Natural killer cell (primary cell): ENCODE measurements around the gene CADM2. TPM values are rescaled to one million over a fixed set of nuclear protein-coding genes. Genes with fewer than 3 reads are reported as not detected.

Experiments
- ATAC-seq, 3 donors: fragments of 150-1000 bp in 2 of 3; fragments of 200-7000 bp in 1 of 3; cut with Tn5 transposase; 1 replicate in 1 of 3; 2 replicates in 2 of 3; pipeline ENCODE4 v1.10.0; 2021; ENCODE audit warnings: mild to moderate bottlenecking in 2 of 3, moderate library complexity in 2 of 3
- DNase-seq, 2 donors: peaks; one replicate each; pipeline versions ENCODE4 v3.0.0 to v3.0.0-alpha.2; 2013 to 2021; ENCODE audit warnings: mixed read lengths in 1 of 2
- H3K27ac ChIP-seq: one replicate; pipeline ENCODE4 v1.5.1; 2013; ENCODE audit warnings: mild to moderate bottlenecking, low read length
- H3K27me3 ChIP-seq: one replicate; pipeline ENCODE4 v1.6.1; 2013; ENCODE audit warnings: low read length; ENCODE audit not compliant: control insufficient read depth, insufficient read depth
- H3K36me3 ChIP-seq: one replicate; pipeline ENCODE4 v1.6.1; 2013; ENCODE audit warnings: low read length; ENCODE audit not compliant: control insufficient read depth, insufficient read depth
- H3K4me1 ChIP-seq: one replicate; pipeline ENCODE4 v1.6.1; 2013; ENCODE audit warnings: low read length; ENCODE audit not compliant: control insufficient read depth, insufficient read depth
- H3K4me3 ChIP-seq: one replicate; pipeline ENCODE4 v1.5.1; 2013; ENCODE audit warnings: low read length
- H3K9me3 ChIP-seq: one replicate; pipeline ENCODE4 v1.6.1; 2013; ENCODE audit warnings: low read length; ENCODE audit not compliant: control insufficient read depth, insufficient read depth
- H3K27ac Mint-ChIP-seq, 2 donors: one replicate each; pipeline ENCODE4 v1.8.0; 2022; ENCODE audit warnings: mild to moderate bottlenecking in 2 of 2, mixed read lengths in 2 of 2, moderate library complexity in 1 of 2
- H3K27me3 Mint-ChIP-seq, 2 donors: one replicate each; pipeline ENCODE4 v1.8.0; 2022; ENCODE audit warnings: low read depth in 2 of 2, mixed read lengths in 2 of 2
- H3K36me3 Mint-ChIP-seq: one replicate; pipeline ENCODE4 v1.8.0; 2022; ENCODE audit warnings: mixed read lengths
- H3K4me1 Mint-ChIP-seq, 2 donors: one replicate each; pipeline ENCODE4 v1.8.0; 2022; ENCODE audit warnings: mixed read lengths in 2 of 2
- H3K4me3 Mint-ChIP-seq: one replicate; pipeline ENCODE4 v1.8.0; 2022; ENCODE audit warnings: mild to moderate bottlenecking, moderate library complexity, mixed read lengths
- H3K9me3 Mint-ChIP-seq, 2 donors: one replicate each; pipeline ENCODE4 v1.8.0; 2022; ENCODE audit warnings: mixed read lengths in 2 of 2
- CTCF ChIP-seq: fragments of 200-600 bp; IDR thresholded peaks from one replicate; pipeline ENCODE4 v1.8.0; 2022; ENCODE audit warnings: antibody characterized with exemption
- WGBS: methylation state at CpG from one replicate; pipeline ENCODE4 v1.1.7; 2013; ENCODE audit warnings: missing lambda C conversion rate; ENCODE audit not compliant: insufficient coverage; 5-methylcytosine and 5-hydroxymethylcytosine counted together
- intact Hi-C: fragments of 100-400 bp; cut with micrococcal nuclease; formaldehyde crosslinking; loops from one replicate; pipeline ENCODE4 v1.14.2; 2022
- total RNA-seq, 4 donors: library from RNA; stranded (reverse); fragments of 120-200 nt in 1 of 4; gene quantifications; one replicate each; pipeline versions ENCODE4 v1.2.3 to v1.2.4, GENCODE V29; 2013 to 2022

CADM2 gene
- total RNA-seq, 3 donors from 2014 or later (not counting 1 experiment from before 2014, with no cell fraction given), result 0.07 TPM; not detected in 2

GRCh38 chr3:85760342-85760741, 801.6 kb downstream of the CADM2 start:
- peaks cover 16 to 20% of the 10 kb centered on the region in 2 donors for H3K9me3 Mint-ChIP-seq
- DNase-seq (no peak), ATAC-seq (no peak)
- H3K4me3 Mint-ChIP-seq, result no peak overlapping the region
- H3K36me3 Mint-ChIP-seq, result no peaks in the 10 kb centered on the region
- no peaks in the 10 kb centered on the region for H3K27me3 ChIP-seq
- TF ChIP-seq CTCF, result no peak
- intact Hi-C loops, result no loop called here
- no peaks in the 10 kb centered on the region for H3K36me3 ChIP-seq
- H3K27ac Mint-ChIP-seq, result no peak overlapping the region
- no peaks in the 10 kb centered on the region for H3K9me3 ChIP-seq
- no peaks in the 10 kb centered on the region for H3K4me1 Mint-ChIP-seq
- WGBS, result 70% methylated on average over 2 of the region's 3 CpGs
- H3K27me3 Mint-ChIP-seq, result no peaks in the 10 kb centered on the region
- no peak overlapping the region for H3K27ac ChIP-seq
- no peak overlapping the region for H3K4me3 ChIP-seq
- H3K4me1 ChIP-seq, result no peaks in the 10 kb centered on the region

GRCh38 chr3:85780806-85781205, 822.0 kb downstream of the CADM2 start:
- Mint-ChIP-seq H3K4me1 (no peaks in the 10 kb centered on the region), H3K36me3 (peaks cover 7% of the 10 kb centered on the region), H3K27me3 (no peaks in the 10 kb centered on the region), H3K27ac (no peak overlapping the region), H3K9me3 (peaks cover 14 to 20% of the 10 kb centered on the region in 2 donors), H3K4me3 (no peak overlapping the region)
- Histone ChIP-seq H3K9me3 (peaks cover 2% of the 10 kb centered on the region), H3K27me3 (no peaks in the 10 kb centered on the region), H3K36me3 (no peaks in the 10 kb centered on the region), H3K4me3 (no peak overlapping the region), H3K4me1 (no peaks in the 10 kb centered on the region), H3K27ac (no peak overlapping the region)
- DNase-seq (no peak), ATAC-seq (no peak)
- TF ChIP-seq CTCF, result no peak
- intact Hi-C loops, result no loop called here
- 72% methylated on average over 4 of the region's 4 CpGs for WGBS

- H3K9me3 ChIP-seq, result peaks cover 2% of the 10 kb centered on the region
- WGBS, result 0% methylated on average over 1 of the region's 1 CpG
- Mint-ChIP-seq H3K36me3 (peaks cover 7% of the 10 kb centered on the region), H3K4me3 (no peak overlapping the region), H3K27me3 (no peaks in the 10 kb centered on the region), H3K9me3 (peaks cover 14 to 20% of the 10 kb centered on the region in 2 donors), H3K27ac (no peak overlapping the region), H3K4me1 (no peaks in the 10 kb centered on the region)
- H3K27me3 ChIP-seq, result no peaks in the 10 kb centered on the region
- intact Hi-C loops, result no loop called here
- no peak overlapping the region for H3K27ac ChIP-seq
- DNase-seq (no peak), ATAC-seq (no peak)
- no peak for TF ChIP-seq CTCF
- H3K4me3 ChIP-seq, result no peak overlapping the region
- no peaks in the 10 kb centered on the region for H3K4me1 ChIP-seq
- H3K36me3 ChIP-seq, result no peaks in the 10 kb centered on the region
Observed at GRCh38 chr3:85781806-85782205, 823.0 kb downstream of the CADM2 start.

- TF ChIP-seq CTCF, result no peak
- peaks cover 8 to 18% of the 10 kb centered on the region in 2 donors for H3K9me3 Mint-ChIP-seq
- H3K36me3 Mint-ChIP-seq, result peaks cover 7% of the 10 kb centered on the region
- ATAC-seq, result no peak
- peaks cover 2% of the 10 kb centered on the region for H3K9me3 ChIP-seq
- H3K4me3 ChIP-seq, result no peak overlapping the region
- no peak overlapping the region for H3K4me3 Mint-ChIP-seq
- H3K36me3 ChIP-seq, result no peaks in the 10 kb centered on the region
- no peaks in the 10 kb centered on the region for H3K4me1 ChIP-seq
- no peaks in the 10 kb centered on the region for H3K27me3 Mint-ChIP-seq
- no peak overlapping the region for H3K27ac ChIP-seq
- no peaks in the 10 kb centered on the region for H3K4me1 Mint-ChIP-seq
- 0% methylated on average over 1 of the region's 2 CpGs for WGBS
- DNase-seq, result no peak
- H3K27ac Mint-ChIP-seq, result no peak overlapping the region
- no peaks in the 10 kb centered on the region for H3K27me3 ChIP-seq
- intact Hi-C loops, result no loop called here
Observed at GRCh38 chr3:85783291-85783690, 824.5 kb downstream of the CADM2 start.
